ENCODE measurements around the gene CLDN14. TPM values are rescaled to one million over a fixed set of nuclear protein-coding genes. Genes with fewer than 3 reads are reported as not detected.
A peak's percentile ranks its signal among the peaks of the same experiment; 100 is the strongest.

CLDN14 gene
- total RNA-seq, 3 donors from 2014 or later, result 0.63 TPM; not detected in 2

GRCh38 chr21:36441715-36442114 lies 38.2 kb downstream of the CLDN14 start:
- DNase-seq (no peak), ATAC-seq (peak; percentile 35)
- H3K36me3 ChIP-seq (ENCODE audit: low read depth), result no peaks in the 10 kb centered on the region
- no peaks in the 10 kb centered on the region for H3K9me3 ChIP-seq
- TF ChIP-seq, protein P1, sequence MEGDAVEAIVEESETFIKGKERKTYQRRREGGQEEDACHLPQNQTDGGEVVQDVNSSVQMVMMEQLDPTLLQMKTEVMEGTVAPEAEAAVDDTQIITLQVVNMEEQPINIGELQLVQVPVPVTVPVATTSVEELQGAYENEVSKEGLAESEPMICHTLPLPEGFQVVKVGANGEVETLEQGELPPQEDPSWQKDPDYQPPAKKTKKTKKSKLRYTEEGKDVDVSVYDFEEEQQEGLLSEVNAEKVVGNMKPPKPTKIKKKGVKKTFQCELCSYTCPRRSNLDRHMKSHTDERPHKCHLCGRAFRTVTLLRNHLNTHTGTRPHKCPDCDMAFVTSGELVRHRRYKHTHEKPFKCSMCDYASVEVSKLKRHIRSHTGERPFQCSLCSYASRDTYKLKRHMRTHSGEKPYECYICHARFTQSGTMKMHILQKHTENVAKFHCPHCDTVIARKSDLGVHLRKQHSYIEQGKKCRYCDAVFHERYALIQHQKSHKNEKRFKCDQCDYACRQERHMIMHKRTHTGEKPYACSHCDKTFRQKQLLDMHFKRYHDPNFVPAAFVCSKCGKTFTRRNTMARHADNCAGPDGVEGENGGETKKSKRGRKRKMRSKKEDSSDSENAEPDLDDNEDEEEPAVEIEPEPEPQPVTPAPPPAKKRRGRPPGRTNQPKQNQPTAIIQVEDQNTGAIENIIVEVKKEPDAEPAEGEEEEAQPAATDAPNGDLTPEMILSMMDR (IDR thresholded peaks at IDR 0.05), result no peak
- intact Hi-C loops (cut with DNase I, micrococcal nuclease), result no loop called here
- H3K4me1 ChIP-seq (ENCODE audit: low read depth), result no peaks in the 10 kb centered on the region
- no peak overlapping the region for H3K4me3 ChIP-seq

DNA sequence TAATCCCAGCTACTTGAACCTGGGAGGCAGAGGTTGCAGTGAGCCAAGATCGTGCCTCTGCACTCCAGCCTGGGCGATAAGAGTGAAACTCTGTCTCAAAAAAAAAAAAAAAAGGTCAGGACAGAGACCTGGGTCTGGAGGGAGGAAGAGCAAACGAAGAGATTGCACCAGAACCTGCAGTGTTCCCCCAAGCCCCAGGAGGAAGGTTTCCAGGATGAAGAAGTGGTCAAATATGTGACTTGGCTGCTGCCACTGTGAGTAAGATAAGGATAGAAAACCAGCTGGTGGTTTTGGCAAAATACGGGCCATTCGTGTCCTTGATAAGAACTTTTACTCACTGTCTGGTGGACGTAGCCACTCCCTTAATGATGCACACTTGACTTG lies 42.2 kb downstream of the CLDN14 start:
- no peak for ATAC-seq
- no peaks in the 10 kb centered on the region for H3K9me3 ChIP-seq
- TF ChIP-seq, protein P1 (IDR thresholded peaks at IDR 0.05), result no peak
- H3K4me3 ChIP-seq, result no peak overlapping the region
- no peak for DNase-seq
- H3K4me1 ChIP-seq (ENCODE audit: low read depth), result no peaks in the 10 kb centered on the region
- intact Hi-C loops (cut with DNase I, micrococcal nuclease), result no loop called here
- H3K36me3 ChIP-seq (ENCODE audit: low read depth), result no peaks in the 10 kb centered on the region

DNA sequence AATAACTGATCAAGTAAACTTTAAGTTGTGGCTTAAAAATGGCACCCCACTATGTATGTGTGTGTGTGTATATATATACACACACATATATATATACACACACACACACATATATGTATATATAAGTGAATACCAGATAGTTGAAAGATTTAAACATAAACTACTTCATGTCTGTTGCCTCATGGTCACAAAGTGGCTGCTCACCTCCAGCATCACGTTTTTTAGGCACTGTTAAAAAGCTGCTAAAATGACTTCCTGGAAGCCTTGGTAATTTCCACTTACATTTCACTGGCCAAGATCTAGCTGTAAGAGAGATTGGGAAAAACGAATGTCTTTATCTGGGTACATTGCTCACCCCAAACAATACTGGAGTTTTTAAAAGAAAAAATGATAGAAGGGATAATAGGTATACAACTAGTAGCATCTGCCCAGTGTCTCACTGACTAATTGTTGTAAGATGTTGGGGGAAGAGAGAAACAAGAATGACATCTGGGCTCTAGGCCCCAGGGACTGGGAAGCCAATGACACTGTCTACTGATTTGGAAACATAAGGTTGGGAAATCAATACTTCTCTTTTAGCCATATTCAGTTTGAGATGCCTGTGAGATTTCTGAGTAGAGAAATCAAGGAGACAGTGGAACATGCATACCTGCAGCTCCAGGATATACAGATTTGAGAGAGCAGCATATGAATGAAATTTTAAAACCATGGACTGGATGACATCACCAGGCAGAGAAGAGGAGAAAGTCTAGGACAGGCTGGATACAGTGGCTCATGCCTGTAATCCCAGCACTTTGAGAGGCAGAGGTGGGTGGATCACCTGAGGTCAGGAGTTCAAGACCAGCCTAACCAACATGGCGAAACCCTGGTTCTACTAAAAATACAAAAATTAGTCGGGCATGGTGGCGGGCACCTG lies 42.8 kb downstream of the CLDN14 start:
- H3K4me3 ChIP-seq, result no peak overlapping the region
- no peaks in the 10 kb centered on the region for H3K9me3 ChIP-seq
- intact Hi-C loops (cut with DNase I, micrococcal nuclease), result no loop called here
- no peak for ATAC-seq
- H3K4me1 ChIP-seq (ENCODE audit: low read depth), result no peaks in the 10 kb centered on the region
- DNase-seq, result no peak
- TF ChIP-seq, protein P1 (IDR thresholded peaks at IDR 0.05), result no peak
- H3K36me3 ChIP-seq (ENCODE audit: low read depth), result no peaks in the 10 kb centered on the region

GRCh38 chr21:36434144-36434543 lies 45.8 kb downstream of the CLDN14 start:
- no peaks in the 10 kb centered on the region for H3K36me3 ChIP-seq (ENCODE audit: low read depth)
- DNase-seq, result no peak
- H3K4me3 ChIP-seq, result no peak overlapping the region
- no peak for ATAC-seq
- intact Hi-C loops (cut with DNase I, micrococcal nuclease), result no loop called here
- no peaks in the 10 kb centered on the region for H3K9me3 ChIP-seq
- H3K4me1 ChIP-seq (ENCODE audit: low read depth), result no peaks in the 10 kb centered on the region
- TF ChIP-seq, protein P1 (IDR thresholded peaks at IDR 0.05), result no peak

GRCh38 chr21:36433059-36433709 lies 46.7 kb downstream of the CLDN14 start:
- H3K4me3 ChIP-seq, result no peak overlapping the region
- no peaks in the 10 kb centered on the region for H3K9me3 ChIP-seq
- no peak for ATAC-seq
- no peak for DNase-seq
- no peaks in the 10 kb centered on the region for H3K4me1 ChIP-seq (ENCODE audit: low read depth)
- intact Hi-C loops (cut with DNase I, micrococcal nuclease), result no loop called here
- TF ChIP-seq, protein P1 (IDR thresholded peaks at IDR 0.05), result no peak
- H3K36me3 ChIP-seq (ENCODE audit: low read depth), result no peaks in the 10 kb centered on the region

All from mucosa of descending colon (tissue), 3 donors.